ENCODE data around the gene SRL. TPM values are rescaled to one million over a fixed set of nuclear protein-coding genes. Genes with fewer than 3 reads are reported as not detected.

Gene SRL
- total and polyA plus RNA-seq, 12 donors = 0.24 to 1.8 (median 0.52) TPM; not detected in 2

DNA sequence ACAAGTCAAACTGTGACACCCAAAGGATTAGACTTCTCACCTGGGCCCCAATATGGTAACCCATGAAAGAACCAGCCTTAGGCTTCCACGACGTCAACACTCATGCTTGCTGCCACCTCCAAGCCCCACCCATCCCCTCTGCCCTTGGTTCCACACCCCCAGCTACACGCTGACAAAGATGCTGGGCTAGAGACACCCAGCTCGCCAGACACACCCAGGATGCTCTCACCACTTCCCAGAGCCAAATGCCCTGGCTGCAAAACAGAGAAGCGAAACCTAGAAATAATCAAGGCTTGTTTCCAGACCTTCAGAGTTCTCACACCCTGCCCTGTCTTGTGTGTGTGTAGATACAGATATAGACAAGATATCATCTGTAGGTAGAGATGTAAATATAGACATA, 99.6 kb downstream of the SRL start:
- intact Hi-C loops (cut with DNase I) = no loop called here
- Histone ChIP-seq H3K27me3 (no peaks in the 10 kb centered on the region), H3K27ac (no peak overlapping the region), H3K4me3 (no peak overlapping the region), H3K36me3 (replicated peaks in 1 of 2) (no peaks in the 10 kb centered on the region), H3K9me3 (replicated peaks in 1 of 3) (no peaks in the 10 kb centered on the region), H3K4me1 (replicated peaks in 1 of 2) (no peaks in the 10 kb centered on the region)
- no peak for DNase-seq
- WGBS, 4 donors = 63 to 72% (median 68%) methylated on average over 5 of the region's 5 CpGs
- TF ChIP-seq CTCF (IDR thresholded peaks at IDR 0.05) (no peak), POLR2A (IDR thresholded peaks at IDR 0.05) (no peak)

DNA sequence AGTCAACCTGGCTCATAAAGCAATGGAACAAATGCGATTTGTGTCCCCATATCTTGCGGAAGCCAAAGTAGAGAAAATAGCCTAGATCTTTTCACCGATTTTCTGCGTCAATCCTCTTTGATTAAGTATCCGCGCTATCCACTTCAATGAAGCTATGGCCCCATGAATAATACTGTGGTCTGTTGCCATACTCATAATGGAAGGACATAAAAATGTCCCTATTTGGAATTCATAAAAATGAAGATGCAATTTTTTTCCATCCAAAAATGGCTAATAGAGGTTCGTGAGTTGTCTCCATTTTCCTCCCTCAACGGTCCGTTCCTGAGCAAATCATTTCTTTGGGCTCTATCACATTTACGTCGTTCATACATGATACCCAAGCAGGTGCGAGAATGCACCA, 100.3 kb downstream of the SRL start:
- Histone ChIP-seq H3K27me3 (no peaks in the 10 kb centered on the region), H3K9me3 (replicated peaks in 1 of 3) (no peaks in the 10 kb centered on the region), H3K36me3 (replicated peaks in 1 of 2) (no peaks in the 10 kb centered on the region), H3K27ac (no peak overlapping the region), H3K4me1 (replicated peaks in 1 of 2) (no peaks in the 10 kb centered on the region), H3K4me3 (no peak overlapping the region)
- TF ChIP-seq POLR2A (IDR thresholded peaks at IDR 0.05) (no peak), CTCF (IDR thresholded peaks at IDR 0.05) (no peak)
- intact Hi-C loops (cut with DNase I) = no loop called here
- WGBS, 4 donors = 91 to 97% (median 95%) methylated on average over 12 of the region's 12 CpGs
- DNase-seq = no peak

GRCh38 chr16:4140652-4141051, 101.2 kb downstream of the SRL start:
- no peaks in the 10 kb centered on the region for H3K36me3 ChIP-seq (replicated peaks in 1 of 2)
- WGBS, 4 donors = 69 to 81% (median 76%) methylated on average over 3 of the region's 3 CpGs
- TF ChIP-seq POLR2A (IDR thresholded peaks at IDR 0.05) (no peak), CTCF (IDR thresholded peaks at IDR 0.05) (no peak)
- no peak overlapping the region for H3K27ac ChIP-seq
- DNase-seq = no peak
- H3K27me3 ChIP-seq = no peaks in the 10 kb centered on the region
- H3K9me3 ChIP-seq (replicated peaks in 1 of 3) = no peaks in the 10 kb centered on the region
- no peak overlapping the region for H3K4me3 ChIP-seq
- no peaks in the 10 kb centered on the region for H3K4me1 ChIP-seq (replicated peaks in 1 of 2)
- intact Hi-C loops (cut with DNase I) = no loop called here

DNA sequence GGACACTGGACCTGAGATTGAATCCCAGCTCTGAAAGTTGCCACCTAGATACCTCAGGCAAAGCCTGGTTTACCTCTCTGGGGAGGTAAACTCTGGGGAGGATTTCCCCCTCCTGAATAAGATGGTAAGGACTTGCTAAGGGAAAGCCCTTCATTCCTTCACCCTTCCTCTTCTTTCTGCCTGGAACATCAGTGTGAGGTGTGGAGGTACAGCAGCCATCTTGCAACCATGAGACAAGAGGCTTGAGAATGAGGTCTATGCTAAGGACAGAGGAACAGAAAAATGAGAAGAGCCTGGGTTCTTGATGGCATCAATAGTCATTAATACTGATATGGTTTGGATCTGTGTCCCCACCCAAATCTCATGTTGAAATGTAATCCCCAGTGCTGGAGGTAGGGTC, 101.9 kb downstream of the SRL start:
- Histone ChIP-seq H3K4me3 (no peak overlapping the region), H3K27ac (no peak overlapping the region), H3K27me3 (no peaks in the 10 kb centered on the region), H3K4me1 (replicated peaks in 1 of 2) (no peaks in the 10 kb centered on the region), H3K9me3 (replicated peaks in 1 of 3) (no peaks in the 10 kb centered on the region), H3K36me3 (replicated peaks in 1 of 2) (no peaks in the 10 kb centered on the region)
- DNase-seq = no peak
- no peak for TF ChIP-seq POLR2A (IDR thresholded peaks at IDR 0.05)
- TF ChIP-seq CTCF (IDR thresholded peaks at IDR 0.05) = no peak
- intact Hi-C loops (cut with DNase I) = no loop called here

Other genes with a start within 250 kb of the SRL start
- 10 to 100 TPM in 8 of 9 donors, 1 to 10 TPM in 1; 2.3 to 37.6 (median 20.0) TPM for gene ADCY9, start 125.6 kb downstream of the SRL start, total RNA-seq
- gene ADCY9, start 125.6 kb downstream of the SRL start, polyA plus RNA-seq = 1 to 10 TPM; 3.7 to 9.0 (median 5.5) TPM
- gene TFAP4, start 30.9 kb upstream of the SRL start, total RNA-seq = 10 to 100 TPM in 2 of 9 donors, 1 to 10 TPM in 7; 2.5 to 15.4 (median 6.1) TPM
- gene TFAP4, start 30.9 kb upstream of the SRL start, polyA plus RNA-seq = 10 to 100 TPM in 1 of 3 donors, 1 to 10 TPM in 2; 3.3 to 10.3 (median 4.5) TPM
- 10 to 100 TPM in 8 of 9 donors, 1 to 10 TPM in 1; 3.3 to 36.2 (median 17.9) TPM for gene GLIS2, start 74.0 kb upstream of the SRL start, total RNA-seq
- 10 to 100 TPM in 2 of 3 donors, 1 to 10 TPM in 1; 2.0 to 16.7 (median 13.4) TPM for gene GLIS2, start 74.0 kb upstream of the SRL start, polyA plus RNA-seq
- gene PAM16, start 109.2 kb upstream of the SRL start, total RNA-seq = 100 to 1,000 TPM in 1 of 9 donors, 10 to 100 TPM in 8; 35.5 to 162 (median 55.3) TPM
- gene PAM16, start 109.2 kb upstream of the SRL start, polyA plus RNA-seq = 100 to 1,000 TPM in 2 of 3 donors, 10 to 100 TPM in 1; 25.0 to 310 (median 285) TPM
- gene VASN, start 129.8 kb upstream of the SRL start, total RNA-seq = 10 to 100 TPM in 8 of 9 donors, 1 to 10 TPM in 1; 2.2 to 44.7 (median 21.7) TPM
- gene VASN, start 129.8 kb upstream of the SRL start, polyA plus RNA-seq = 10 to 100 TPM in 2 of 3 donors, under 1 TPM in 1; 0.77 to 23.9 (median 15.5) TPM
- 10 to 100 TPM in 8 of 9 donors, 1 to 10 TPM in 1; 10.0 to 56.5 (median 35.8) TPM for gene CORO7, start 174.5 kb upstream of the SRL start, total RNA-seq
- 10 to 100 TPM in 2 of 3 donors, 1 to 10 TPM in 1; 4.3 to 61.0 (median 27.9) TPM for gene CORO7, start 174.5 kb upstream of the SRL start, polyA plus RNA-seq
- 100 to 1,000 TPM in 2 of 9 donors, 10 to 100 TPM in 7; 55.0 to 122 (median 80.1) TPM for gene DNAJA3, start 183.8 kb upstream of the SRL start, total RNA-seq
- 100 to 1,000 TPM in 1 of 3 donors, 10 to 100 TPM in 2; 21.9 to 166 (median 25.6) TPM for gene DNAJA3, start 183.8 kb upstream of the SRL start, polyA plus RNA-seq
- 100 to 1,000 TPM in 1 of 9 donors, 10 to 100 TPM in 8; 51.3 to 104 (median 79.3) TPM for gene NMRAL1, start 232.5 kb upstream of the SRL start, total RNA-seq
- gene NMRAL1, start 232.5 kb upstream of the SRL start, polyA plus RNA-seq = 100 to 1,000 TPM in 2 of 3 donors, 10 to 100 TPM in 1; 35.0 to 139 (median 126) TPM
- gene HMOX2, start 234.3 kb upstream of the SRL start, total RNA-seq = 100 to 1,000 TPM in 1 of 9 donors, 10 to 100 TPM in 8; 46.0 to 113 (median 67.3) TPM
- 100 to 1,000 TPM in 1 of 3 donors, 10 to 100 TPM in 2; 36.1 to 114 (median 39.0) TPM for gene HMOX2, start 234.3 kb upstream of the SRL start, polyA plus RNA-seq

Measured in adrenal gland (tissue), 12 donors.